Muscle layer of colon (tissue), 2 donors: ENCODE results near the gene HACD1.
"Not testable (repeated sequence)": the region's sequence is repeated elsewhere in the genome, so short reads cannot be mapped to it uniquely, and the experiment has no call there.

Source experiments
- H3K27ac ChIP-seq: one replicate; pipeline ENCODE4 v1.7.0; 2013; ENCODE audit warnings: low read depth, mild to moderate bottlenecking, low read length, moderate library complexity
- H3K27me3 ChIP-seq, 2 donors: one replicate each; pipeline ENCODE4 v1.7.0; 2013; ENCODE audit warnings: low read length in 2 of 2, mild to moderate bottlenecking in 2 of 2; ENCODE audit not compliant: insufficient read depth in 2 of 2, control insufficient read depth in 1 of 2
- H3K36me3 ChIP-seq: one replicate; pipeline ENCODE4 v1.7.0; 2013; ENCODE audit warnings: mild to moderate bottlenecking, low read length; ENCODE audit not compliant: insufficient read depth
- H3K4me1 ChIP-seq: one replicate; pipeline ENCODE4 v1.7.0; 2013; ENCODE audit warnings: mild to moderate bottlenecking, low read length; ENCODE audit not compliant: insufficient read depth
- H3K4me3 ChIP-seq, 2 donors: one replicate each; pipeline ENCODE4 v1.7.0; 2013; ENCODE audit warnings: low read length in 2 of 2, low read depth in 1 of 2, mild to moderate bottlenecking in 1 of 2, moderate library complexity in 1 of 2
- H3K9ac ChIP-seq: one replicate; pipeline ENCODE4 v1.7.0; 2013; ENCODE audit warnings: low read length
- H3K9me3 ChIP-seq: one replicate; pipeline ENCODE4 v1.7.0; 2013; ENCODE audit warnings: mild to moderate bottlenecking, low read length
- donor health status: abdominal sarcoma.
- donor health status: Adenocarcinoma of cecum.

The HACD1 gene

DNA sequence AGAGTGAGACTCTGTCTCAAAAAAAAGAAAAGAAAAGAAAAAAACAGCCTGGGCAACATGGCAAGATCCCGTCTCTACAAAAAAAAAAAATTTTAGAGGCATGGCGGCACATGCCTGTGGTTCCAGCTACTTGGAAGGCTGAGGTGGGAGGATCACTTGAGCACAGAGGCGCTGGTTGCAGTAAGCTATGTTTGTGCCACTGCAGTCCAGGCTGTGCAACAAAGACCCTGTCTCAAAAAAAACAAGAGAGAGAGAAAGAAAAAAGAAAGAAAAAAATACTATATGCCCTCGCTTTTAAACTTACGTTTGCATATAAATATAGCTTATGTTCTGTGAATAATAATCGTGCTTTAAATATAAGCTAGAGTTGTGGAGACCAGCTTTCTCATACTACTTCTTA, 11.2 kb downstream of the HACD1 start:
- Histone ChIP-seq H3K36me3 (peaks cover 5% of the 10 kb centered on the region), H3K27me3 (no peaks in the 10 kb centered on the region), H3K9ac (no peak overlapping the region), H3K4me3 (no peak overlapping the region), H3K4me1 (peaks cover 8% of the 10 kb centered on the region), H3K9me3 (no peaks in the 10 kb centered on the region), H3K27ac (no peak overlapping the region)

- no peak overlapping the region for H3K27ac ChIP-seq
- peaks cover 5% of the 10 kb centered on the region for H3K36me3 ChIP-seq
- no peak overlapping the region for H3K9ac ChIP-seq
- no peaks in the 10 kb centered on the region for H3K4me1 ChIP-seq
- H3K9me3 ChIP-seq = no peaks in the 10 kb centered on the region
- no peaks in the 10 kb centered on the region for H3K27me3 ChIP-seq
- no peak overlapping the region for H3K4me3 ChIP-seq
Measured at GRCh38 chr10:17599089-17599488, 18.1 kb downstream of the HACD1 start.

DNA sequence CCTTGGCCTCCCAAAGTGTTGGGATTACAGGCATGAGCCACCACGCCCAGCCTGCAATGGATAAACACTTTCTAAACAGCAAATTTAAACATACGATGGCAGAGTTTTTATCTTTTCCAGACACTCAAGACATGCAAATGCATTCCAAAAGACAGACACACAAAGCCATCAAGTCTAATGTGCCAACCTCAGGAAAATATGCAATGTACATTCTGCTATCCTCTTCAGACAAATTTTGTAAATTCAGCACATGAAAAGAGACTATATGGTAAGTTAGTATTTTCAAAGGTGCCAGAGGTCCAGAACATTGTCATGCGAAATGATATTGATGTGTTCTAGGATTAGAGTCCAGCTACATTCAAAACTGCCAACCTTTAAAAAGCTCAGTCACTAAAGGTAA, 19.8 kb downstream of the HACD1 start:
- Histone ChIP-seq H3K27ac (no peak overlapping the region), H3K36me3 (peaks cover 11% of the 10 kb centered on the region), H3K27me3 (no peaks in the 10 kb centered on the region)

GRCh38 chr10:17590969-17591645, 26.1 kb downstream of the HACD1 start:
- no peak overlapping the region for H3K4me3 ChIP-seq
- no peak overlapping the region for H3K9ac ChIP-seq
- H3K4me1 ChIP-seq = no peaks in the 10 kb centered on the region

More for the DNA sequence above, 19.8 kb downstream of the HACD1 start:
- Histone ChIP-seq H3K9me3 (no peaks in the 10 kb centered on the region), H3K4me3 (no peak overlapping the region), H3K9ac (no peak overlapping the region), H3K4me1 (no peaks in the 10 kb centered on the region)

DNA sequence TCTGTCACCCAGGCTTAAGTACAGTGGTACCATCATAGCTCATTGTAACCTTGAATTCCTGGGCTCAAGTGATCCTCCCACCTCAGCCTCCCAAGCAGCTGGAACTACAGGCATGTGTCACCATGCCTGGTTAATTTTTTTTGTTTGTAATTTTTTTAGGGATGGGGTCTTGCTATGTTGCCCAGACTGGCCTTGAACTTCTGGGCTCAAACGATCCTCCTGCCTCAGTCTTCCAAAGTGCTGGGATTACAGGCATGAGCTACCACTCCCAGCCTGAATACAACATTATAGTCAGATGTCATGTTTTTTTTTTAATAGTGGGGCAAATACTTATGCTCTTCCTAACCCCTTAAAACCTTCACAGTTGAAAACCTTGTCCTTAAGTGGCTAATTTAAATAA, 27.9 kb downstream of the HACD1 start:
- H3K4me3 ChIP-seq = not testable (repeated sequence)

More at GRCh38 chr10:17590969-17591645, 26.1 kb downstream of the HACD1 start:
- Histone ChIP-seq H3K36me3 (peaks cover 6% of the 10 kb centered on the region), H3K27me3 (no peaks in the 10 kb centered on the region), H3K9me3 (no peaks in the 10 kb centered on the region), H3K27ac (no peak overlapping the region)

DNA sequence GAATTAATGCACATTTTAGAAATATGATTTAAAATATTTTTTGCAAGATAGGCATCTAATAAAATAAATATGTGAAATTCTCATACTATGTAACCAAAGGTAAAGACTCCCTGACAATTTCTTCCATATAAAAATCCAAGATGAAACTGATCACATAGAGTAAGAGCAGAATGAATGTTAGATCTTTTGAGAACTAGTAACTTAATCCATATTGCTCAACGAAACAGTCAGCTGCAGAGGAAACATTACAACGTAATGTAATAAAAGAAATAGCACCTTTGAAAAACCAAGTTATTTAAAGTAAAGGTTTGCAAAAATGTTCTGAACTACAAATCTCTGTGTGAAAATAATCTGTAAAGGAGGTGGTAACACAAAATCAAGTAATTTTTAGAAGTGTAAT, 28.8 kb downstream of the HACD1 start:
- no peak overlapping the region for H3K27ac ChIP-seq
- no peak overlapping the region for H3K4me3 ChIP-seq
- no peaks in the 10 kb centered on the region for H3K4me1 ChIP-seq
- no peaks in the 10 kb centered on the region for H3K27me3 ChIP-seq
- no peaks in the 10 kb centered on the region for H3K9me3 ChIP-seq
- peaks cover 6% of the 10 kb centered on the region for H3K36me3 ChIP-seq
- H3K9ac ChIP-seq = no peak overlapping the region

More for the DNA sequence above, 27.9 kb downstream of the HACD1 start:
- H3K9me3 ChIP-seq, H3K27ac ChIP-seq, H3K27me3 ChIP-seq, H3K4me1 ChIP-seq, H3K9ac ChIP-seq, H3K36me3 ChIP-seq: not testable (repeated sequence)

- H3K9me3 ChIP-seq, H3K9ac ChIP-seq, H3K27me3 ChIP-seq, H3K4me1 ChIP-seq, H3K4me3 ChIP-seq, H3K27ac ChIP-seq, H3K36me3 ChIP-seq: not testable (repeated sequence)
Measured at GRCh38 chr10:17587321-17587720, 29.9 kb downstream of the HACD1 start.

DNA sequence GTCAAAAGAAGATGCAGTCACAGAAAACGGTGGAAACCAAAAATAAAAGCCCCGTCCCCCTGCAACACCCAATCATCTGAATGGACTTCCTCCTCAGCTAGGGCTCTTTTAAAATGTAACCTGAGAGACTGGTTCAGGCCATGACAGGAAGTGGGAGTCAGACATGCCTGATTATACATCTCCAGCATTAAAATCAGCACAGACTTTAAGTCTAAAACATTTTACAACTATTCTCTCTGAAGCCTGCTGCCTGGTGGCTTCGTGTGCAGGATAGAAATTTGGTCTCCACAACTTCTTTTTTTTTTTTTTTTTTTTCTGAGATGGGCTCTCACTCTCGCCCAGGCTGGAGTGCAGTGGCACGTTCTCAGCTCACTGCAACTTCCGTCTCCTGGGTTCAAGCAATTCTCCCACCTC, 30.3 kb downstream of the HACD1 start:
- no peak overlapping the region for H3K9ac ChIP-seq
- no peaks in the 10 kb centered on the region for H3K9me3 ChIP-seq
- H3K27ac ChIP-seq = no peak overlapping the region
- H3K36me3 ChIP-seq = no peaks in the 10 kb centered on the region
- H3K4me1 ChIP-seq = no peaks in the 10 kb centered on the region
- no peaks in the 10 kb centered on the region for H3K27me3 ChIP-seq
- no peak overlapping the region for H3K4me3 ChIP-seq

DNA sequence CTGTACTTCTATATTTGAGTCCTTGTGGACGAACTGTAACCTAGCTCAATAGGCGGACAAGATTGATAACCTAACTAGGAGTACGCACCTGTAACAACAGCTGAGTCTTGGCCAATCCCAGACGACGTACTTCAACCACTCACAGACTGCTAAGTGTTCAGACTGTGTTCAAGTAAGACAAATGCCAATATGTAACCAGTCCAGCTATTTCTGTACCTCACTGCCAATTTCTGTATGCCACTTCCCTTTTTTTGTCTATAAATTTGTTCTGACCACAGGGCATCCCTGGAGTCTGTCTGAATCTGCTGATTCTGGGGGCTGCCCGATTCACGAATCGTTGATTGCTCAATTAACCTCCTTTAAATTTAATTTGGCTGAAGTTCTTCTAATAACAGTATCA, 32.2 kb downstream of the HACD1 start:
- no peaks in the 10 kb centered on the region for H3K27me3 ChIP-seq
- no peak overlapping the region for H3K9ac ChIP-seq
- H3K4me1 ChIP-seq = no peaks in the 10 kb centered on the region
- H3K4me3 ChIP-seq = no peak overlapping the region
- no peak overlapping the region for H3K27ac ChIP-seq
- no peaks in the 10 kb centered on the region for H3K36me3 ChIP-seq
- no peaks in the 10 kb centered on the region for H3K9me3 ChIP-seq

DNA sequence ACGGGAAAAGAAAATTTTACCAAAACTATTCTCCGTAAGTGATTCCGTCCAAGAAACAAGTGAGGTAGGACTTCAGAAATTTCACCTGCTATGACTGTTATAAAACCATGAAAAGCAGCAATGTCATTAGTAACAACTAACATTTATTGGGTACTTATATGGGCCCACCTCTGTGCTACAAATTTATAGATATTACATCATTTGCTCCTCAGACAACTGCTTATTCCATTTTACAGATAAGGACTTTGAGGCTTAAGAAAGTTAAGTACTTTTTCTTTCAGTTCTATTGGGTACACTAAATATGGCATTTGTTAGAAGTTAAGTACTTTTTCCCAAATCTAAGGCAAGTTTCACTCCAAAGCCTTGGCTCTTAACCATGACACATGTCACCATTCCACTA, 36.3 kb downstream of the HACD1 start:
- H3K4me1 ChIP-seq = no peaks in the 10 kb centered on the region
- no peak overlapping the region for H3K4me3 ChIP-seq
- H3K9ac ChIP-seq = no peak overlapping the region
- no peaks in the 10 kb centered on the region for H3K9me3 ChIP-seq
- H3K36me3 ChIP-seq = no peaks in the 10 kb centered on the region
- no peaks in the 10 kb centered on the region for H3K27me3 ChIP-seq
- H3K27ac ChIP-seq = no peak overlapping the region

GRCh38 chr10:17578603-17579002, 38.6 kb downstream of the HACD1 start:
- Histone ChIP-seq H3K4me3 (no peak overlapping the region), H3K4me1 (no peaks in the 10 kb centered on the region), H3K27me3 (no peaks in the 10 kb centered on the region), H3K9me3 (no peaks in the 10 kb centered on the region), H3K27ac (no peak overlapping the region), H3K9ac (no peak overlapping the region), H3K36me3 (no peaks in the 10 kb centered on the region)

DNA sequence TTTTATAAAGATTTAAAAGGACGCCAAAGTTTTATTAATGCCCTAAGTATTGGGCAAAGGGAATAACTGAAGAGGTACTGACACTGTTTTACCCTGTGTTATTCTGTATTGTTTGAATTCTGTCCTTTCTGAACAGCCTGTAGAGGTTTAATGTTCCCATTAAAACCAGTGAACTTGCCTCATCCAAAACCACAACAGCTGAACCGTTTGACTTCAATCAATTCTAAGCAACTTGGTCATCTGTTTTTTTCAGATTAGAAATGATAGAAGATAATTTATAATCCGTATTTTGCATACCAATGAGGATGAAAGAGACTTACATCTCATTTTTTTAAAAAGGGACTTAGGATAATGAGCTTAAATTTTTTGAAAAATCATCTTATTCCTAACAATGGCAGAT, 40.4 kb downstream of the HACD1 start:
- Histone ChIP-seq H3K36me3 (no peaks in the 10 kb centered on the region), H3K9me3 (no peaks in the 10 kb centered on the region), H3K4me1 (no peaks in the 10 kb centered on the region), H3K27me3 (no peaks in the 10 kb centered on the region), H3K4me3 (no peak overlapping the region), H3K27ac (no peak overlapping the region), H3K9ac (no peak overlapping the region)
